ENCODE measurements around the gene TGDS.

TGDS gene

GRCh38 chr13:94632226-94632980 is 36.5 kb upstream of the TGDS start:
- TF ChIP-seq CTCF (IDR thresholded peaks at IDR 0.05; ENCODE audit: insufficient read depth, low read length, missing control alignments): no peak
- no peak overlapping the region for H3K4me3 ChIP-seq (ENCODE audit: low read depth, low read length)
- CTCF ChIA-PET: interaction anchor here (1.2 kb wide), 1 partner anchor 15 kb away, joined by 6 read pairs; no protein-coding TSS in a partner anchor
- no peak for DNase-seq (ENCODE audit: low read depth, low spot score)
- POLR2A ChIA-PET: no interaction called here

GRCh38 chr13:94630858-94631257 is 34.9 kb upstream of the TGDS start:
- DNase-seq (ENCODE audit: low read depth, low spot score): no peak
- no peak overlapping the region for H3K4me3 ChIP-seq (ENCODE audit: low read depth, low read length)
- ChIA-PET POLR2A (no interaction called here), CTCF (interaction anchor here (3.9 kb wide), 1 partner anchor 11 kb away, joined by 25 read pairs; no protein-coding TSS in a partner anchor)
- no peak for TF ChIP-seq CTCF (IDR thresholded peaks at IDR 0.05; ENCODE audit: insufficient read depth, low read length, missing control alignments)

- CTCF ChIA-PET: interaction anchor here (2.0 to 4.6 kb wide), 2 partner anchors 10 to 188 kb away, joined by 5 to 61 read pairs; no protein-coding TSS in a partner anchor
- POLR2A ChIA-PET: no interaction called here
- no peak for DNase-seq (ENCODE audit: low read depth, low spot score)
- no peak overlapping the region for H3K4me3 ChIP-seq (ENCODE audit: low read depth, low read length)
- no peak for TF ChIP-seq CTCF (IDR thresholded peaks at IDR 0.05; ENCODE audit: insufficient read depth, low read length, missing control alignments)
These were observed 27.4 kb upstream of the TGDS start for GRCh38 chr13:94623316-94623715.

- H3K4me3 ChIP-seq (ENCODE audit: low read depth, low read length): no peak overlapping the region
- POLR2A ChIA-PET: no interaction called here
- CTCF ChIA-PET: interaction anchor here (0.9 to 4.6 kb wide), 4 partner anchors 9 to 782 kb away, joined by 3 to 61 read pairs (median 4); no protein-coding TSS in a partner anchor
- no peak for TF ChIP-seq CTCF (IDR thresholded peaks at IDR 0.05; ENCODE audit: insufficient read depth, low read length, missing control alignments)
- DNase-seq (ENCODE audit: low read depth, low spot score): no peak
These were observed 26.4 kb upstream of the TGDS start for GRCh38 chr13:94622344-94622743.

GRCh38 chr13:94620286-94620896 is 24.4 kb upstream of the TGDS start:
- ChIA-PET CTCF (interaction anchor here (0.6 to 4.6 kb wide), 17 partner anchors 10 to 784 kb away, joined by 3 to 61 read pairs (median 4); partner anchors contain the start of gene TGDS), POLR2A (no interaction called here)
- no peak overlapping the region for H3K4me3 ChIP-seq (ENCODE audit: low read depth, low read length)
- peak; percentile 61 for TF ChIP-seq CTCF (IDR thresholded peaks at IDR 0.05; ENCODE audit: insufficient read depth, low read length, missing control alignments)
- DNase-seq (ENCODE audit: low read depth, low spot score): no peak

GRCh38 chr13:94617389-94618000 is 21.5 kb upstream of the TGDS start:
- H3K4me3 ChIP-seq (ENCODE audit: low read depth, low read length): no peak overlapping the region
- ChIA-PET POLR2A (no interaction called here), CTCF (interaction anchor here (0.7 to 6.7 kb wide), 22 partner anchors 9 to 348 kb away, joined by 3 to 173 read pairs (median 4); no protein-coding TSS in a partner anchor)
- peak; percentile 27 for TF ChIP-seq CTCF (IDR thresholded peaks at IDR 0.05; ENCODE audit: insufficient read depth, low read length, missing control alignments)
- no peak for DNase-seq (ENCODE audit: low read depth, low spot score)
